Esophagus muscularis mucosa (tissue), 3 donors: ENCODE measurements around the gene GDF2.

Experiments
- EP300 ChIP-seq: sonication (generic); formaldehyde crosslinking; IDR thresholded peaks from one replicate; pipeline ENCODE4 v1.6.1; 2017; ENCODE audit warnings: antibody characterized with exemption
- TF ChIP-seq, protein P1 (sequence below), 3 experiments: fragments of 200-600 bp in 2 of 3; fragments of 450-650 bp in 1 of 3; sonication (generic) in 2 of 3; IDR thresholded peaks; one replicate each; pipeline ENCODE4 v1.5.1; 2017 to 2019; ENCODE audit warnings: antibody characterized with exemption in 3 of 3, mild to moderate bottlenecking in 2 of 3, moderate library complexity in 1 of 3

DNA sequence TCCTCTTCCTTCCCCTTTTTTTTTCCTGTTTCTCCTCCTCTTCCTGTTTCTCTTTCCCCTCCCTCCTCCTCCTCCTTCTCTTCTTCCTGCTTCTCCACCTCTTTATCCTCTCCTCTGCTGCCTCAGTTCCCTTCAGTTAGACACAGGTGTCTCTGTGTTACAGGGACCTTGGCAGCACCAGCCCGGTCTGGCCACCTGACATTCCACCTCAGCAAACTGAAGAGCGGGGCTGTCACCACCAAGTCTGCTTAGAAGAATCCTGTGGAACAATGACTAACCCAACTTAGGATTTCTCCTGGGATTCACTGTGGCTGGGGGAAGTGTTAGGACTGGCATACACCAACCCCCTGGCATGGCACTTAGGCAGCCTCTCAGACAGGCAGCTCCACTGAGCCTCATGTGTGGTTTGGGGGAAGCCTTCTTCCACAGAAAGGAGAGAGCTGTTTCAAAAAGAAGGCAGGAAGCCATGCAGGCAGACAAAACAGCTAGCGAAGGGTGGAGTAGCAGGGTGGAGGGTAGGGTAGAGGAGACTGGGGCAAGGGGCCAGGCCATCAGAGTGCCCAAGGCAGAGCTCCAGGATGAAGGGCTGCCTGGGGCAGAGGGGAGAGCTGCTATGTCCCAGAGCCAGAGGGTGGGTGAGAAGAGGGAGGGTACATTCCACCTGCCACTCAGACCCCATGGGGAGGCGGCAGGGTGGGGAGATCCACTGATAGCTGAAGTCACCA, 35.5 kb upstream of the GDF2 start:
- TF ChIP-seq, protein P1, sequence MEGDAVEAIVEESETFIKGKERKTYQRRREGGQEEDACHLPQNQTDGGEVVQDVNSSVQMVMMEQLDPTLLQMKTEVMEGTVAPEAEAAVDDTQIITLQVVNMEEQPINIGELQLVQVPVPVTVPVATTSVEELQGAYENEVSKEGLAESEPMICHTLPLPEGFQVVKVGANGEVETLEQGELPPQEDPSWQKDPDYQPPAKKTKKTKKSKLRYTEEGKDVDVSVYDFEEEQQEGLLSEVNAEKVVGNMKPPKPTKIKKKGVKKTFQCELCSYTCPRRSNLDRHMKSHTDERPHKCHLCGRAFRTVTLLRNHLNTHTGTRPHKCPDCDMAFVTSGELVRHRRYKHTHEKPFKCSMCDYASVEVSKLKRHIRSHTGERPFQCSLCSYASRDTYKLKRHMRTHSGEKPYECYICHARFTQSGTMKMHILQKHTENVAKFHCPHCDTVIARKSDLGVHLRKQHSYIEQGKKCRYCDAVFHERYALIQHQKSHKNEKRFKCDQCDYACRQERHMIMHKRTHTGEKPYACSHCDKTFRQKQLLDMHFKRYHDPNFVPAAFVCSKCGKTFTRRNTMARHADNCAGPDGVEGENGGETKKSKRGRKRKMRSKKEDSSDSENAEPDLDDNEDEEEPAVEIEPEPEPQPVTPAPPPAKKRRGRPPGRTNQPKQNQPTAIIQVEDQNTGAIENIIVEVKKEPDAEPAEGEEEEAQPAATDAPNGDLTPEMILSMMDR (IDR thresholded peaks at IDR 0.05) = no peak
- TF ChIP-seq EP300 = no peak
